RWPE1 (cell line): Measurements from ENCODE around the gene IMMP2L.
"Not testable (repeated sequence)": the region's sequence is repeated elsewhere in the genome, so short reads cannot be mapped to it uniquely, and the experiment has no call there.

Source experiments
- CTCF ChIA-PET: fragments of 350-600 bp; sonication (Branson Sonifier 250); formaldehyde crosslinking; extraction: SDS; loops from one replicate; lab custom pipeline; 2021; lab: Yijun Ruan, JAX
- POLR2A ChIA-PET: fragments of 400-600 bp; formaldehyde crosslinking; extraction: SDS; loops from one replicate; lab custom pipeline; 2020; ENCODE audit warnings: antibody characterized with exemption; ENCODE audit not compliant: low non-redundant PET; lab: Yijun Ruan, JAX
- DNase-seq: peaks from one replicate; pipeline ENCODE4 v3.0.0; 2012; ENCODE audit warnings: low spot score
- H3K27ac ChIP-seq: fragments of 450-650 bp; 2 replicates; pipeline ENCODE4 v1.5.1; 2017
- CTCF ChIP-seq: fragments of 450-650 bp; conservative IDR thresholded peaks from 2 replicates; pipeline ENCODE4 v1.5.1; 2017; ENCODE audit warnings: low read depth, mild to moderate bottlenecking

IMMP2L gene

GRCh38 chr7:110940756-110941155 is 621.5 kb downstream of the IMMP2L start:
- H3K27ac ChIP-seq: no peak overlapping the region
- ChIA-PET POLR2A (no interaction called here), CTCF (no interaction called here)
- no peak for DNase-seq
- TF ChIP-seq CTCF: no peak

GRCh38 chr7:110938165-110938564 is 624.1 kb downstream of the IMMP2L start:
- no peak for DNase-seq
- ChIA-PET CTCF (no interaction called here), POLR2A (no interaction called here)
- H3K27ac ChIP-seq: no peak overlapping the region
- no peak for TF ChIP-seq CTCF

- DNase-seq, POLR2A ChIA-PET, H3K27ac ChIP-seq: not testable (repeated sequence)
- CTCF ChIA-PET: interaction anchor here (0.8 kb wide), 1 partner anchor 380 kb away, joined by 3 read pairs; no protein-coding TSS in a partner anchor
These were observed 625.6 kb downstream of the IMMP2L start for GRCh38 chr7:110936665-110937064.

- TF ChIP-seq CTCF: no peak
- DNase-seq: no peak
- ChIA-PET CTCF (interaction anchor here (0.6 kb wide), 1 partner anchor 629 kb away, joined by 3 read pairs; no protein-coding TSS in a partner anchor), POLR2A (no interaction called here)
- no peak overlapping the region for H3K27ac ChIP-seq
These were observed 632.6 kb downstream of the IMMP2L start for GRCh38 chr7:110929480-110930249.

GRCh38 chr7:110922906-110923305 is 639.4 kb downstream of the IMMP2L start:
- POLR2A ChIA-PET: no interaction called here
- CTCF ChIA-PET: no interaction called here
- no peak for TF ChIP-seq CTCF
- H3K27ac ChIP-seq: no peak overlapping the region
- DNase-seq: peak; percentile 48

- DNase-seq: no peak
- POLR2A ChIA-PET: no interaction called here
These were observed 640.6 kb downstream of the IMMP2L start for GRCh38 chr7:110921595-110922151.

More at GRCh38 chr7:110921595-110922151, 640.6 kb downstream of the IMMP2L start:
- CTCF ChIA-PET: no interaction called here
- TF ChIP-seq CTCF: no peak
- H3K27ac ChIP-seq: no peak overlapping the region
